Measurements from ENCODE around the gene TECPR2.

DNA sequence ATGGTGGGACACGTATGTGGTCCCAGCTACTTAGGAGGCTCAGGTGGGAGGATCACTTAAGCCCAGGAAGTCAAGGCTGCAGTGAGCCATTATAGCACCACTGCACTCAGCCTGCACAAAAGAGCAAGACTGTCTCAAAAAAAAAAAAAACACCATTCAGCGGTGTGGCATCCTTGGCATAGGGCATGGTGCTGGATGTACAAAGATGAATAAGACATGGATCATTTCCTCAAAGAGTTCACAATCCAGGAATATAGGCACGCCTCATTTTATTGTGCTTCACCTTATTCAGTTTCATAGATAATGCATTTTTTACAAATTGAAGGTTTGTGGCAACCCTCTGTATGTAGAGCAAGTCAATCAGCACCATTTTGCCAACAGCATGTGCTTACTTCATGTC, 6.5 kb upstream of the TECPR2 start:
- TF ChIP-seq CTBP1 (IDR thresholded peaks at IDR 0.05; ENCODE audit: borderline replicate concordance): no peak
- TF ChIP-seq FOXM1 (IDR thresholded peaks at IDR 0.05; ENCODE audit: borderline replicate concordance): no peak
- TF ChIP-seq SP1 (IDR thresholded peaks at IDR 0.05): no peak
- no peak for TF ChIP-seq TARDBP (IDR thresholded peaks at IDR 0.05)
- TF ChIP-seq FOXA1 (IDR thresholded peaks at IDR 0.05): no peak
- TF ChIP-seq, protein P1, sequence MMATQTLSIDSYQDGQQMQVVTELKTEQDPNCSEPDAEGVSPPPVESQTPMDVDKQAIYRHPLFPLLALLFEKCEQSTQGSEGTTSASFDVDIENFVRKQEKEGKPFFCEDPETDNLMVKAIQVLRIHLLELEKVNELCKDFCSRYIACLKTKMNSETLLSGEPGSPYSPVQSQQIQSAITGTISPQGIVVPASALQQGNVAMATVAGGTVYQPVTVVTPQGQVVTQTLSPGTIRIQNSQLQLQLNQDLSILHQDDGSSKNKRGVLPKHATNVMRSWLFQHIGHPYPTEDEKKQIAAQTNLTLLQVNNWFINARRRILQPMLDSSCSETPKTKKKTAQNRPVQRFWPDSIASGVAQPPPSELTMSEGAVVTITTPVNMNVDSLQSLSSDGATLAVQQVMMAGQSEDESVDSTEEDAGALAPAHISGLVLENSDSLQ (IDR thresholded peaks at IDR 0.05): no peak
- TF ChIP-seq BHLHE40 (IDR thresholded peaks at IDR 0.05; ENCODE audit: borderline replicate concordance): no peak
- TF ChIP-seq SUZ12 (IDR thresholded peaks at IDR 0.05): no peak
- no peak for TF ChIP-seq NFRKB (IDR thresholded peaks at IDR 0.05)
- TF ChIP-seq ZNF384 (IDR thresholded peaks at IDR 0.05): no peak

All from HEK293T (cell line).